HEK293 (cell line): ENCODE results near the gene SHMT2.

ENCODE experiments used
- CTCF ChIA-PET: fragments of 350-600 bp; formaldehyde crosslinking; extraction: SDS; loops from one replicate; lab custom pipeline; 2021; ENCODE audit warnings: antibody characterized with exemption; lab: Yijun Ruan, JAX
- POLR2A ChIA-PET: fragments of 300-600 bp; formaldehyde crosslinking; extraction: SDS; loops from one replicate; lab custom pipeline; 2020; ENCODE audit warnings: antibody characterized with exemption, inconsistent platforms; lab: Yijun Ruan, JAX
- H3K27ac ChIP-seq: fragments of 200-500 bp; sonication (Bioruptor generic); 2 replicates; pipeline ENCODE4 v1.5.1; 2014; ENCODE audit warnings: low read depth, low read length, control low read depth, inconsistent platforms; ENCODE audit errors: extremely low read depth
- H3K36me3 ChIP-seq, 2 experiments: fragments of 200-500 bp in 1 of 2; sonication (Bioruptor generic) in 1 of 2; 1 replicate in 1 of 2; 2 replicates in 1 of 2; pipeline ENCODE4 v1.5.1; 2014 to 2017; ENCODE audit warnings: inconsistent platforms in 2 of 2, low read length in 2 of 2; ENCODE audit not compliant: control insufficient read depth in 2 of 2, insufficient read depth in 1 of 2
- H3K4me1 ChIP-seq: fragments of 200-500 bp; sonication (Bioruptor generic); 2 replicates; pipeline ENCODE4 v1.5.1; 2014; ENCODE audit warnings: mild to moderate bottlenecking, low read length, inconsistent platforms; ENCODE audit not compliant: control insufficient read depth, insufficient read depth
- H3K4me3 ChIP-seq: 2 replicates; pipeline ENCODE4 v1.5.1; 2011; ENCODE audit warnings: low read depth, mild to moderate bottlenecking, control low read depth, low read length, moderate library complexity
- H3K9me3 ChIP-seq: fragments of 200-500 bp; sonication (Bioruptor generic); 2 replicates; pipeline ENCODE4 v1.5.1; 2014; ENCODE audit warnings: low read depth, low read length, inconsistent platforms; ENCODE audit not compliant: control insufficient read depth, insufficient read depth
- BCL6B ChIP-seq: fragments of 450-650 bp; formaldehyde crosslinking; IDR thresholded peaks from 2 replicates; pipeline ENCODE4 v1.5.1; 2017; ENCODE audit warnings: missing biosample characterization, missing genetic modification characterization
- KLF1 ChIP-seq: fragments of 450-650 bp; formaldehyde crosslinking; IDR thresholded peaks from 2 replicates; pipeline ENCODE4 v1.5.1; 2016; ENCODE audit warnings: missing biosample characterization, missing genetic modification characterization
- KLF16 ChIP-seq: fragments of 450-650 bp; formaldehyde crosslinking; IDR thresholded peaks from 2 replicates; pipeline ENCODE4 v1.5.1; 2017; ENCODE audit warnings: missing biosample characterization, missing genetic modification characterization
- PATZ1 ChIP-seq: fragments of 450-650 bp; formaldehyde crosslinking; IDR thresholded peaks from 2 replicates; pipeline ENCODE4 v1.5.1; 2016; ENCODE audit warnings: missing biosample characterization, missing genetic modification characterization
- ZBTB11 ChIP-seq: fragments of 450-650 bp; formaldehyde crosslinking; conservative IDR thresholded peaks from 2 replicates; pipeline ENCODE4 v1.5.1; 2016; ENCODE audit warnings: low read depth, missing biosample characterization, missing genetic modification characterization
- ZBTB48 ChIP-seq: fragments of 450-650 bp; formaldehyde crosslinking; IDR thresholded peaks from 2 replicates; pipeline ENCODE4 v1.5.1; 2016; ENCODE audit warnings: missing biosample characterization, missing genetic modification characterization
- ZFHX2 ChIP-seq: fragments of 450-650 bp; formaldehyde crosslinking; conservative IDR thresholded peaks from 2 replicates; pipeline ENCODE4 v1.5.1; 2016; ENCODE audit warnings: missing biosample characterization, missing genetic modification characterization
- ZNF133 ChIP-seq: fragments of 450-650 bp; formaldehyde crosslinking; IDR thresholded peaks from 2 replicates; pipeline ENCODE4 v1.5.1; 2016; ENCODE audit warnings: missing biosample characterization, missing genetic modification characterization
- ZNF146 ChIP-seq: fragments of 450-650 bp; formaldehyde crosslinking; IDR thresholded peaks from 2 replicates; pipeline ENCODE4 v1.5.1; 2016; ENCODE audit warnings: missing biosample characterization, missing genetic modification characterization
- ZNF157 ChIP-seq: fragments of 450-650 bp; formaldehyde crosslinking; IDR thresholded peaks from 2 replicates; pipeline ENCODE4 v1.5.1; 2016; ENCODE audit warnings: missing biosample characterization, missing genetic modification characterization
- ZNF223 ChIP-seq: fragments of 450-650 bp; formaldehyde crosslinking; IDR thresholded peaks from 2 replicates; pipeline ENCODE4 v1.5.1; 2016; ENCODE audit warnings: missing biosample characterization, missing genetic modification characterization
- ZNF341 ChIP-seq: fragments of 450-650 bp; formaldehyde crosslinking; IDR thresholded peaks from 2 replicates; pipeline ENCODE4; 2016; ENCODE audit warnings: low read depth, missing biosample characterization, missing genetic modification characterization
- ZNF366 ChIP-seq: fragments of 450-650 bp; formaldehyde crosslinking; conservative IDR thresholded peaks from 2 replicates; pipeline ENCODE4 v1.5.1; 2016; ENCODE audit warnings: missing biosample characterization, missing genetic modification characterization
- ZNF560 ChIP-seq: fragments of 450-650 bp; formaldehyde crosslinking; IDR thresholded peaks from 2 replicates; pipeline ENCODE4 v1.5.1; 2017; ENCODE audit warnings: missing biosample characterization, missing genetic modification characterization, borderline replicate concordance
- ZNF585B ChIP-seq: fragments of 450-650 bp; formaldehyde crosslinking; IDR thresholded peaks from 2 replicates; pipeline ENCODE4 v1.5.1; 2016; ENCODE audit warnings: missing biosample characterization, missing genetic modification characterization
- ZNF596 ChIP-seq: fragments of 450-650 bp; IDR thresholded peaks from 2 replicates; pipeline ENCODE4 v1.5.0; 2018; ENCODE audit warnings: missing biosample characterization, mild to moderate bottlenecking, missing genetic modification characterization, moderate library complexity
- ZNF747 ChIP-seq: fragments of 450-650 bp; formaldehyde crosslinking; IDR thresholded peaks from 2 replicates; pipeline ENCODE4 v1.5.1; 2016; ENCODE audit warnings: missing biosample characterization, missing genetic modification characterization
- ZNF830 ChIP-seq: fragments of 450-650 bp; IDR thresholded peaks from 2 replicates; pipeline ENCODE4 v1.5.0; 2018; ENCODE audit warnings: missing biosample characterization, missing genetic modification characterization, low read depth, mild to moderate bottlenecking, moderate library complexity
- ZSCAN5A ChIP-seq: fragments of 450-650 bp; formaldehyde crosslinking; IDR thresholded peaks from 2 replicates; pipeline ENCODE4 v1.5.1; 2016; ENCODE audit warnings: missing biosample characterization, missing genetic modification characterization
- TF ChIP-seq, protein P1 (sequence below): fragments of 450-650 bp; formaldehyde crosslinking; IDR thresholded peaks from 2 replicates; pipeline ENCODE4 v1.5.1; 2016; ENCODE audit warnings: missing biosample characterization, missing genetic modification characterization, low read depth

SHMT2 gene

DNA sequence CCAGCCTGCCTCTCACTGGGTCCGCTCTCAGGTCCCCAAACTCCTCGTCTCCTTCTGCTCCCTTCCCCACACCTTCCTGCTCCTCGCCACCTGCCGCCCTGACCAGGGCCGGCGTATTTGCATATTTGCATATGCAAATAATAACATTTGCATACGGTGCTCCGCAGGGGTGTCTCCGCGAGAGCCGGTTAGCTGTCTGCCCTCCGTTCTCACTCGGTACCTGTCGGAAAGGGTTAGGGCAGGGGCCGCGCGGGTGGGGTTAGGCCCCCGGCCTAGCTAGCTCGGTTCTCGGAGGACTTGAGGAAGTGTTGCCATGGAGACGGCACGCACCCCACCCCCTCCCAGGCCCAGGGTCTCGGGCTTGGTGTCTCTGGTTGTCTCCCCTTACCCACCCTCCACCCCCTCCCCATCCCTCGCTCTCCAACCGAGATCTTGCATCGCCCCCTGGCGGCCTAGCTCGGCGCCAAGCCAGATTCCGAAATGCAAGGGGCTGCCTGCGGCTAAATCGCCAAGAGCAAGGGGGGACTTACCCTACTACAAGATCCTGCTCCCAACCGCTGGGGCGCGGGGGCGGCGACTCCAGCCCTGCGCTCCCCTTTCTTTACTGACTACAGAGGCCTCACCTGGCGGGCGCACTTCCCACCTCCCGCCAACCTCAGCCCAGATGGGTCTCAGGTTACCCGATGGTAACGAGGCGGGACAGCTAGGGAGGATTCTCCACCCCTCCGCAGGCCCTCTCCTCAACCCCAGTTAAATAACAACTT is 13.4 kb downstream of the SHMT2 start (continued):
- TF ChIP-seq, protein P1, sequence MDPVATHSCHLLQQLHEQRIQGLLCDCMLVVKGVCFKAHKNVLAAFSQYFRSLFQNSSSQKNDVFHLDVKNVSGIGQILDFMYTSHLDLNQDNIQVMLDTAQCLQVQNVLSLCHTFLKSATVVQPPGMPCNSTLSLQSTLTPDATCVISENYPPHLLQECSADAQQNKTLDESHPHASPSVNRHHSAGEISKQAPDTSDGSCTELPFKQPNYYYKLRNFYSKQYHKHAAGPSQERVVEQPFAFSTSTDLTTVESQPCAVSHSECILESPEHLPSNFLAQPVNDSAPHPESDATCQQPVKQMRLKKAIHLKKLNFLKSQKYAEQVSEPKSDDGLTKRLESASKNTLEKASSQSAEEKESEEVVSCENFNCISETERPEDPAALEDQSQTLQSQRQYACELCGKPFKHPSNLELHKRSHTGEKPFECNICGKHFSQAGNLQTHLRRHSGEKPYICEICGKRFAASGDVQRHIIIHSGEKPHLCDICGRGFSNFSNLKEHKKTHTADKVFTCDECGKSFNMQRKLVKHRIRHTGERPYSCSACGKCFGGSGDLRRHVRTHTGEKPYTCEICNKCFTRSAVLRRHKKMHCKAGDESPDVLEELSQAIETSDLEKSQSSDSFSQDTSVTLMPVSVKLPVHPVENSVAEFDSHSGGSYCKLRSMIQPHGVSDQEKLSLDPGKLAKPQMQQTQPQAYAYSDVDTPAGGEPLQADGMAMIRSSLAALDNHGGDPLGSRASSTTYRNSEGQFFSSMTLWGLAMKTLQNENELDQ (tag by site-specific recombination), result no peak
- TF ChIP-seq ZNF157 (tag by site-specific recombination) (no peak), ZNF747 (tag by site-specific recombination) (no peak), ZNF341 (tag by site-specific recombination) (0 out of 2 replicates have a peak, but pooled peaks have one; percentile 32), ZSCAN5A (no peak), ZNF366 (peak; percentile 80), PATZ1 (tag by site-specific recombination) (peak; percentile 93), KLF1 (tag by site-specific recombination) (peak; percentile 39; the same call in 1 of the 2 replicates), ZNF146 (no peak), BCL6B (no peak), ZBTB11 (tag by site-specific recombination) (no peak), ZNF560 (tag by site-specific recombination) (no peak), ZNF585B (no peak)

GRCh38 chr12:57243521-57244311 is 14.2 kb downstream of the SHMT2 start:
- 0 out of 2 replicates have a peak, but pooled peaks cover 3% of the 10 kb centered on the region for H3K4me1 ChIP-seq
- H3K9me3 ChIP-seq, result no peaks in the 10 kb centered on the region
- H3K36me3 ChIP-seq, result no peaks in the 10 kb centered on the region; a peak in 1 of 3 replicates
- H3K4me3 ChIP-seq, result peak overlapping the region; percentile 42
- H3K27ac ChIP-seq, result no peak overlapping the region
- ChIA-PET CTCF (interaction anchor here (0.5 to 23.3 kb wide), 33 partner anchors 9 to 586 kb away, joined by 3 to 628 read pairs (median 5); partner anchors contain the start of genes GLI1, INHBE, NXPH4 and SHMT2), POLR2A (interaction anchor here (0.6 to 6.4 kb wide), 5 partner anchors 8 to 490 kb away, joined by 3 to 72 read pairs (median 5); partner anchors contain the start of genes LRP1 and SHMT2)
- peak; percentile 59 for TF ChIP-seq ZFHX2 (tag by site-specific recombination)
- no peak for TF ChIP-seq ZNF133 (tag by site-specific recombination)
- TF ChIP-seq ZNF596 (tag by site-specific recombination), result no peak
- TF ChIP-seq KLF16 (tag by site-specific recombination), result 0 out of 2 replicates have a peak, but pooled peaks have one; percentile 50
- no peak for TF ChIP-seq ZBTB48 (tag by site-specific recombination)
- no peak for TF ChIP-seq ZNF223 (tag by site-specific recombination)
- no peak for TF ChIP-seq ZNF830 (tag by site-specific recombination)
